HG03280 (cell line): ENCODE measurements around the gene SIGLEC9.
"Not testable (repeated sequence)": the region's sequence is repeated elsewhere in the genome, so short reads cannot be mapped to it uniquely, and the experiment has no call there.

ENCODE experiments used
- ATAC-seq: cut with Tn5 transposase; IDR thresholded peaks from one replicate; pipeline ENCODE4 v1.9.1; 2021; ENCODE audit warnings: mild to moderate bottlenecking, moderate library complexity; ENCODE audit not compliant: unreplicated experiment

SIGLEC9 gene

DNA sequence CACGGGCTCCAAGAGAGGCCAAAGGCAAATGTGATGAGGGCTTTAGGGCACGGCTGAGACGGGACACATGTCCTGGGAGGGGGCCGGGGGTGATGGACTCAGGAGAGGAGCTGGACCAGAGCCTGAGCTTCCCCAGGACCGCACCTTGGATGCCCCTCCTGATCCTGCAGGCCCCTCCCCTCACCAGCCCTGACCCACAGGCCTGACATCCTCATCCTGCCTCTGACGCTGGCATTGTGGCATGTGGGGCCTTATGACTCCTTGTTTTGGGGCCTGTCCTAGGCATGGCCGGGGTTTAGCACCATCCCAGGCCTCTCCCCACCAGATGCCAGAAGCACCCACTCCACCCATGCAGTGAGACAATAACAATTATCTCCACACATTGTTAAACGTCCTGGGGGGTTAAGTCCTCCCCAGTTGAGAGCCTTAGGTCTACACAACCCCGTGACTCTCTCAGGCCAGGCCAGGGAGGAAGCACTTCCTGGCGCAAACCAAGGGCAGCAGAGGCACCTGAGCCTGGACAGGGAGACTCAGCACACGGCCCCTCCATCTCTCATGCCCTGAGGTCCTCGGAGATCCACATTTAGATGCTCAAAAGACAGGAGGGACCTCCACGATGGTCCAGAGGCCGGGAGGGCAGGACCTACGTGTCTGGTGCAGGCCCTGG is 18.2 kb downstream of the SIGLEC9 start:
- not testable (repeated sequence) for ATAC-seq

DNA sequence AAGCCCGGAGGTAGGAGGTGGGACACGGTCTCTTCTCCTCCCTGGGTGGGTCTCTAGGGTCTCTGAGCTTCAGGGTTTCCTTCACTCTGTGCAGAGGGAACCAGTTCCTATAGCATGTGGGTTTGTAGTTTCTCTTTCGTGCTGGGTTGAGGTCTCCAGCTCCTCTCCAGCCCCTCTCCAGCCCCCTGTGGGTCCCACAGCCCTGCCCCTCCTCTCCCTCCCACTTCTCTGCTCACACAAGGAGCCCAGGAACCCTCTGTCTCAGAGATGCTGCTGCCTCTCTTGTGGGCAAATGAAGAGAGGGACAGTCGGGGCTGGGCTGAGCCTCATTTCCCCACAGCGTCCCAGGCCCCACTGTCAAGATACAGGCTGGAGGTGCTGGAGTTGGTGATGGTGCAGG is 18.8 kb downstream of the SIGLEC9 start:
- no peak for ATAC-seq

DNA sequence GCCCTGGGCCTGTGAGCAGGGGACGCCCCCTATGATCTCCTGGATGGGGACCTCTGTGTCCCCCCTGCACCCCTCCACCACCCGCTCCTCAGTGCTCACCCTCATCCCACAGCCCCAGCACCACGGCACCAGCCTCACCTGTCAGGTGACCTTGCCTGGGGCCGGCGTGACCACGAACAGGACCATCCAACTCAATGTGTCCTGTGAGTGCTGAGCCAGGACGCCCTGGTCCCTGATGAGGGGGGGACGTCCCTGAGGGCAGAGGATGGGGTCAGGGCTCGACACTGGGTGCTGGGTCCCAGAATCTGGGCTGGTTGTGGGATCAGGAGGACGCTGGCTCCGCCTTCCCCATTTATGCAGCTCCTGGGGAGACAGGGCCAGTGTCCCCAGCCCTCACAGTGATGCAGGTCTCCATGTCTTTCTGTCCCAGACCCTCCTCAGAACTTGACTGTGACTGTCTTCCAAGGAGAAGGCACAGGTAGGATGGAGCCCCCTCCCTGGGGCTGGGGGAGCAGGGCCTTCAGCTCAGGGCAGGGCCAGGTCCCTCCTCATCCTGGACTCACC is 19.9 kb downstream of the SIGLEC9 start:
- no peak for ATAC-seq

DNA sequence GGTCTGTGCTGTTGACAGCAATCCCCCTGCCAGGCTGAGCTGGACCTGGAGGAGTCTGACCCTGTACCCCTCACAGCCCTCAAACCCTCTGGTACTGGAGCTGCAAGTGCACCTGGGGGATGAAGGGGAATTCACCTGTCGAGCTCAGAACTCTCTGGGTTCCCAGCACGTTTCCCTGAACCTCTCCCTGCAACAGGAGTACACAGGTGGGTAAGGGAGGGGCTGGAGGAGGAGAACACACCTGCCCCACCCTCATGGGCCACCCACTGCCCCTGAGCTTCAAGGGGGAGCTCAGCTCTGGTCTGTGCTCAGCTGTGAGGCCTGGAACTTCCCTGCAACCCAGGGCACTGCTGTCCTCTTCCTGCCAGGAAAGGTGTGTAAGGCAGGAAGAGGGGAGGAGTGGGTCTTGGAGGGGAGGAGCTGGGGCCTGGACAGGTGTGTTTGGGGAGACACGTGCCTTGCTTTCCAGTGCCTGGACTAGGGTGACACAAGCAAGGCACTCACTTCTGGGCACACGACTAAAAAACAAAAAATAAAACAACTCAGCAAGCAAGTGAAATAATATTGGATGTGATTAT is 21.3 kb downstream of the SIGLEC9 start:
- ATAC-seq, result no peak

DNA sequence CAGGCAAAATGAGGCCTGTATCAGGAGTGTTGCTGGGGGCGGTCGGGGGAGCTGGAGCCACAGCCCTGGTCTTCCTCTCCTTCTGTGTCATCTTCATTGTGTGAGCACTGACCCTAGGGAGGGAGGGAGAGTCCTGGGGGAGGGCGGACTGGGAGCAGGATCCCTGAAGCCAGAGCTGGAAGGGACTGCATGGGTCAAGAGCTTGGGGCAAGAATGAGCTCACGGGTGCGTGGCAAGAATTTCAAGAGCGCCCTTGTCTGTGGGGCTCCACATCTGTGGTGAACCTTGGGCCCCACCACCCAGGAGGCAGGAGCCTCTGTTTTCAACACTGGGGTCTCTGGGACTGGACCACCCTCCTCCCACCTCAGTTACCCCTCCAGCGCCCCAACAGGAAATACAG is 22.0 kb downstream of the SIGLEC9 start:
- no peak for ATAC-seq

DNA sequence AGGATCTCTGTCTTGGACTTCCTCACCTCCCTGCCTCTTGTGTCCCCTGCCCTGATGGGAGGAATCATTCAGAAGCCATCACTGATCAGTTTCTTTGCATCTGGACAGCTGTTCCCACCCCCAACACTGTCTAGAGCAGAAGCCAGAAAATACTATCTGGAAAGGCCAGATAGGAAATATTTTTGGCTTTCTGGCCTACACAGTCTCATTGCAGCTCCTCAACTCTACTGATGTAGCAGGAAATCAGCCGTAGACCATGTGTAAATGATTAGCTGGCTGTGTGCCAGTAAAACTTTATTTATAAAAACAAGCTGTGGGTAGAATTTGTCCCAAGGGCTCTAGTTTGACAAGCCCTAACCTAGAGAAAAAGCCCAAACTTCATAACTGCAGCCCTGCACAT is 23.0 kb downstream of the SIGLEC9 start:
- no peak for ATAC-seq

DNA sequence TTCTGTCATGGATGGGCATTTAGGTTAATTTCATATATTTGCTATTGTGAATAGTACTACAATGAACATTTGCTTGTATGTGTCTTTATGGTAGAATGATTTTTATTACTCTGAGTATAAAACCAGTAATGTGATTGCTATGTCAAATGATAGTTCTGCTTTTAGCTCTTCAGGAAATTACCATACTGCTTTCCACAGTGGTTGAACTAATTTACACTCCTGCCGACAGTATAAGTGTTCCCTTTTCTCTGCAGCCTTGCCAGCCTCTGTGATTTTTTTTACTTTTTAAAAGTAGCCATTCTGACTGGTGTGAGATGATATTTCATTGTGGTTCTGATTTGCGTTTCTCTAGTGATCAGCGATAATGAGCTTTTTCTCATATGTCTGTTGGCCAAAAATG is 23.9 kb downstream of the SIGLEC9 start:
- no peak for ATAC-seq

DNA sequence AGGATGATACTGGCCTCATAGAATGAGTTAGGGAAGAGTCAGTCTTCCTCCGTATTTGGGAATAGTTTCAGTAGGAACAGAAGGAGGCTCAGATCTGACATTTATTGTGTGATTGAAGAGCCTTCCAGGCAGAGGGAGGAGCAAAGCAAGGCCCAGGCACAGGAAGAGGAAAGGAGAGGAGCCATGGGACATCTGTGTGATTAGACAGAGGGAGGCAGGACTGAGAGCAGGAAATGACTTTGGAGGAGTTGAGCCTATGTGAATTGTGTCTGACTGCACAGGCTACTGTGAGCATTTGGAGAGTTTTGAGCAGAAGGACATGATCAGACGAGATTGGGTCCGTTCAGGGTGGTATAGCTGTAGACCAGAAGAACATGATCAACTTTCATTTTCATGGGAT is 25.9 kb downstream of the SIGLEC9 start:
- no peak for ATAC-seq

DNA sequence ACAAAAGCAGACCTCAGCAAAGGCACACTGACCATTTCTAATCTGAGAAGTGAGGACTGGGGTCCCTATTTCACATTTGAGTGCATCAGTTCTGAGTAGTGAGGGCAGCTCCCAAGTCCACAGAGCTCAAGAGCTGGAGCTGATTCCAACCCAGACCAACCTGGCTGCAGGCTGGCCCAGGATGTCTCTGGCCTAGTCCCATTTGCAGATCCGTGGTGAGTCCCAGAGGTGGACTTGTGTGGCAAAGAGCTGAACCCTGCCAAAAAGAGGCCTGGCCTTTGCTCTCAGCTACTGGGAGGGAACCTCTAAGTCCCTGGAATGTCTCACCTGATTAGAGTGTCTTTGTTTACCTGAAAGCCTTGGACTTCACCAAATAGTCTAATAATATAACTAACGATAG is 32.0 kb downstream of the SIGLEC9 start:
- no peak for ATAC-seq

DNA sequence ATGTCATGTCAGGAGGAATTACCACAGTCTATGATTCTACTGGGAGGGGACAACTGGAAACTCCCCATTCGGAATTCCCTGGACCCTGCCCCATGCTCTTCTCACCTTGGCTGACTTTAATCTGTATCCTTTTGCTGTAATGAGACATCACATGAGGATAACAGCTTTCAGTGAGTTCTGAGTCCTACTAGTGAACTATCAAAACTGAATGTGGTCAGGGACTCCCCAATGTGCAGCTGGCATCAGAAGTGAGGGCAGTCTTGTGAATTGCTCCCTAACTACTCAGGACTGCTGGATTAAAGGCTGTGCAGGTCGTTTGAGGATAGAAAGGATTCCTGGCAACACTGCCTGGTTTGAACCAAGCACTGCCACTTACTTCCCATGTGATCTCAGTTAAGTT is 32.6 kb downstream of the SIGLEC9 start:
- no peak for ATAC-seq

DNA sequence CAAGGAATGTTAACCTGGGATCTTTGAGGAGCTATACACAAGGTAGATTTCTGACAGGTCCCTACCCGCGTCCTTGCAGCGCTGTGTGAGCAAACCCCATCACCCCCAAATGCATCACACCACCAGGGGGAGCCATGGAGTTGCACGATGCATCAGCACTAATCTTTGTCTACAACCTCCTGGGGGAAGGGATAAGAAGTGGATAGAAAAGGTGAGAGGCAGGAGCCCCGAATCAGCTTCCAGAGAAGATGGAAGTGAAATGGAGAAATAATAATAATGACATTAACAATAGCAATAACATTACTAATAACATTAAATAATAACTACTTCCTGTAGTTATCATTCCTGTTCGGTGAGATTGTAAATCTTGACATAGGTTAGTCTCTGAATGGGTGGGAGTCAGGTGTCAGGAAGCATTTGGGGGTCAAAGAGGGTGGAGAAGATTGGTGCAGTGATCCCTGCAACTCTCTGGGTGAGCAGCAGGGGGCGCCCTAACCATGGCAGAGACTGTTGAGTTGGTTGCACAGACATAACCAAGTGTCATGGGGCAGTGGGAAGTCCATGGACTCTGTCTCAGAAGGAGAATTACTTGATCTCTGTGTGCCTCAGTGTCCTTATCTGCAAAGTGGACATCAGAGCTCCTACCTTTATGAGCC is 33.9 kb downstream of the SIGLEC9 start:
- ATAC-seq, result no peak

DNA sequence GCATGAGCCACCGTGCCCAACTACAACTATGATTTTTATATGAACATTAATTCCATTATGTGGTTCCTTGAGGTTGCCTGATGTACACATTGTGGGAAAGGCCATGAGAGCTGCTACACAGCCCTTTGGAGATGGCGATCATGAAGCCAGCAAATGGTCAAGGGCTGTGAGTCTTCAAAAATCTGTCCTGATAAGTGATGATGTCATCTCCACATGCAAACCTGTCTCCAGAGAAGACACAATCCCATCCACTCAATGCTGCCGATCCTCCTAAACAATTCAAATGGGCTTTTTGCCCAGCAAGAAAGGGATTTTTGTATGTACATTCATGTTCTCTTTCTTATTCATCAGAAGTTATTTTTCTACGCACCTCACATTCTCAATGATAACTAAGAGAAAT is 35.0 kb downstream of the SIGLEC9 start:
- ATAC-seq, result no peak

DNA sequence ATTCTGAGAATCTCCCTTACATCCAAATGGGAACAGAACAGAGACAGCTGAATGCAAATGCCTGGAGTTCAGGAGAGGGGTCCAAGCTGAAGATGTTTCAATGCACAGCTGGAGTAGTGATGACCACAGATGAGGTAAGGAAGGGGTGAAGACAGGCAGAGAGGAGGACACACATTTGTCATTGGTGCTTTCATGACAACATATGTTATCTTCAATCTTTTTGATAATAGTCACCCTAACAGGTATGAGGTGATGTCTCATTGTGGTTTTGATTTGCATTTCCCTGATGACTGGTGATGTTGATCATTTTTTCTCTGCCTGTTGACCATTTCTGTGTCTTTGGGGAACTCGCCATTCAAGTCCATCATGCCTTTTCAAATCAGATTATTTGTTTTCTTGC is 36.6 kb downstream of the SIGLEC9 start:
- no peak for ATAC-seq

DNA sequence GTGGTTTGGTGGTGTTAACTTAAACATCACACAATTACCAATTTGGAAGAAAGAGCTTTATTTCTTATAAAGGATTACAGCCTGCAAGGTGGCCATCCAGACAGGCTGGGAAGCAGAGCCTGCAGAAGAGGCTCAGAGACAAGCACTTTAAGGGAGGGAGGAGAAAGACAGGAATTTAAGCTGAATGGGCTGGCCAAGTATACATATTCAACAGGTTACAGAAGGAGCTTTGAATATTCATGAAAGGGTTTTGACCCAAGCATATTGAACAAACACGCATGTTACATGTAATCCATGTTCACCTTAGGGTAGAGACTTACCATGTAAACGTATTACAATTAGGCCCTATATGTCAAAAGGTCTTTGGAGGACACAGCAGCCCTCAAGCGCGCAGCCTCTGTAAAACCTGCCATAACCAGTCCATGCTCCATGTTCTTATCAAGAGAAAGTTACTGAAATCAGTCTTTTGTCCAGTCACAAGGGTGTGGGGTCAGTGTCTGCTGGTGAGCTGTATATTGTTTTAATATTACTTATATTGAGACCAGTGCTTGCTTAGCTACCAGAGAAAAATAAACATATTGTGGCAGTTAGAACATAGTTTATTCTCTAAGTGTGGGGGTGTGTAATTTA is 37.3 kb downstream of the SIGLEC9 start:
- ATAC-seq, result no peak

DNA sequence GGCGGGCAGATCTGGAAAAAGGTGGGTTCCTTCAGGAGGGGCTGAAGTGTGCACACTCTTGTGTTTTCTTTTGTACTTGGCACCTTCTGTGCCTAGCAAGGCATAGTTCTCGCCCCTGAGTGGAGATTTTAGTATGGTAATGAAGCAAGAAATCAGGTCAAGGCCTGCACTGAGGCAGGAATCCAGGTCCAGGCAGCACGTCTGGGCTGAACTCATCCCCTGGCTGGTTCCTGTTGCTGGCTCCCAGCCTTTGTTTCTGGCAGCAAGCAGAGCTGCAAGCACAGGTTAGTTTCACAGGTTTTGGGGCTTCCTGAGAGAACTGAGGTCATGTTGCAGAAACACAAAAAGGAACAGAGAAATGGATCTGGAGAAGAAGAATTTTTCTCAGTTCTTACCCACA is 38.6 kb downstream of the SIGLEC9 start:
- no peak for ATAC-seq

DNA sequence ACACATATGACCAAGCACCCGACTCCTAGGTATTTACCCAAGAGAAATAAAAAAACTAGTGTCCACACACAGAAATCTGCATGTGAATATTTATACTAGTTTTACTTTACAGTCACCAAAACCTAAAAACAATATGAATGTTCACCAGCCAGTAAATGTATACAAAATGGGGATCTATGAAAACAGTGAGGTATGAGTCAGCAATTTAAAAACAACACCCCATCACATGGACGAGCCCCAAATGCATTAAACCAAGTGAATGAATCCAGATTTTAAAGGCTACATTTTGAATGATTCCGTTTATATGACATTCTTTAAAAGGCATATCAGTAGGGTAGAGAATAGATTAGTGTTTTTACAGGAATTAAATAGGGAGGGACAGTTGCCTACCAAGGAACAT is 39.5 kb downstream of the SIGLEC9 start:
- ATAC-seq, result no peak

DNA sequence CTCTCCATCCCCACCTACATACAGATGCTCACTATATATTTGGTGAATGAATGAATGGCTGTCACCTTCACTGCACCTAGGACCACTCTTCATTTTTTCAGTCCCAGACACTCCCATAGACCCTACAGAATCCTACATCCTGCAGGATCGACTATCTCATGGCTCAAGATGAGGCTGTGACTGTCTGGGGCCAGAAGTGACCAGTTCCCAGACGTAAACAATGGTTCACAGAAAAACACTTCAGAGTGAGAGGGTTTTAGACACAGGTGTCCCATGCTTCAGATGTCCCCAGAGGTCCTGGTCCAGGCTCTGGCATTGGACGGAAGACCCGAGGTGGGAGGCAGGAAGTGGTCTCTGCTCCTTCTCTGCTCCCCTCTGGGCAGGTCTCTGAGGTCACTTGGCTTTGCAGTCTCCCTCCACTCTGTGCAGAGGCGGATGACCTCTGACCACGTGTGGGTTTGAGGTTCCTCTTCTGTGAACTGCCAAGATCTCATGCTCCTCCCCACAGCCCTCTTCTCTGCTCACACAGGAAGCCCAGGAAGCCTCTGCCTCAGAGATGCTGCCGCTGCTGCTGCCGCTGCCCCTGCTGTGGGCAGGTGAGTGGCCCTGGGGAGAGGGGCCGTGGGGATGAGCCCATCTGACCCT is 42.3 kb downstream of the SIGLEC9 start:
- ATAC-seq, result no peak

DNA sequence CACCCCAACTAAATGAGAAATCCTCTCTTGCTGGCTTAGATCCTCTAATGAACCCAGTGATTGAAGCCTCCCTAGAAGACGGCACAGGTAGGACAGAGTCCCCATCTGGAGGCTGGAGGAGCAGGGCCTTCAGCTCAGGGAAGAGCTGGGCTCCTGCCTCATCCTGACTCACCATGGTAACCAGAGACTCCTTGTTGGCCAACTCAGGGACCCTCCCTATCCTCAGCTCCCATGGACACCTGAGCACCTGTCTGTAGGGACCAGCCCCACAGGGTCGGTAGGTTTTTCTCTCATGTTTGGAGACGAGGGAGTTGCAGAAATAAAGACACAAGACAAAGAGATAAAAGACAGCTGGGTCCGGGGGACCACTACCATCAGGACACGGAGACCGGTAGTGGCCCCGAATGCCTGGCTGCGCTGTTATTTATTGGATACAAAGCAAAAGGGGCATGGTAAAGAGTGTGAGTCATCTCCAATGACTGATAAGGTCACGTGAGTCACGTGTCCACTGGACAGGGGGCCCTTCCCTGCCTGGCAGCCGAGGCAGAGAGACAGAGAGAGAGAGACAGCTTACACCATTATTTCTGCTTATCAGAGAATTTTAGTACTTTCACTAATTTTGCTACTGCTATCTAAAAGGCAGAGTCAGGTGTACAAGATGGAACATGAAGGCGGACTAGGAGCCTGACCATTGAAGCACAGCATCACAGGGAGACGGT is 44.0 kb downstream of the SIGLEC9 start:
- ATAC-seq, result no peak

DNA sequence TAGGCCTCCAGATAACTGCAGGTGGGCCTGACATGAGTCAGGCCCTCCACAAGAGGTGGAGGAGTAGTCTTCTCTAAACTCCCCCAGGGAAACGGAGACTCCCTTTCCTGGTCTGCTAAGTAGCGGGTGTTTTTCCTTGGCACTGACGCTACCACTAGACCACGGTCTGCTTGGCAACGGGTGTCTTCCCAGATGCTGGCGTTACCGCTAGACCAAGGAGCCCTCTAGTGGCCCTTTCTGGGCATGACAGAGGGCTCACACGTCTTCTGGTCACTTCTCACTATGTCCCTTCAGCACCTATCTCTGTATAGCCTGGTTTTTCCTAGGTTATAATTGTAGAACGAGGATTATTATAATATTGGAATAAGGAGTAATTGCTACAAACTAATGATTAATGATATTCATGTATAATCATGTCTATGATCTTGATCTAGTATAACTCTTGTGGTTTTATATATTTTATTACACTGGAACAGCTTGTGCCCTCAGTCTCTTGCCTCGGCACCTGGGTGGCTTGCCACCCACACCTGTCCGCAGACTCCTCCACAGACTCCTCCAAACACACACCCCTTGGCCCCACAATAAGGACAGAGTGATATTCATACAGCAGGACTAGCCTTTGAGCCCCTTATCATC is 44.7 kb downstream of the SIGLEC9 start:
- ATAC-seq, result not testable (repeated sequence)

DNA sequence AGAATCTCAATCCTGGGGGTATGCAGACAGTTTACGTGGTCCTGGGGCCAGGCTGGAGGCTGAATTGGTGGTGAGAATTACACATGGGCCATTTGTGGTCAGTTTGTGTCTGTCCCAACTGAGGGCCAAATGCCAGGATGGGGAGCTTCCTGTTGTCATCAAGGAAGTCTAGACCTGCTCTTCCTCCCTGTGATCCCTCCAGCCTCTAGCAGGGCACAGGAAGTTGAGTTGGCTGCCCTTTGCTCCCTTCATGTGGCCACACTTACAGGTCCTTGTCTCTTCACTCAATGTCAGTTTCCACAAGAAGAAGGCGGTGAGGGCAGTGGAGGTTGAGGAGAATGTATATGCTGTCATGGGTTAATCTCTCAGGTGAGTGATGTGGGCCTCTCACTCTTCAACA is 47.5 kb downstream of the SIGLEC9 start:
- no peak for ATAC-seq
